ENCODE data around the gene TNNC2.

- TF ChIP-seq, protein P1, sequence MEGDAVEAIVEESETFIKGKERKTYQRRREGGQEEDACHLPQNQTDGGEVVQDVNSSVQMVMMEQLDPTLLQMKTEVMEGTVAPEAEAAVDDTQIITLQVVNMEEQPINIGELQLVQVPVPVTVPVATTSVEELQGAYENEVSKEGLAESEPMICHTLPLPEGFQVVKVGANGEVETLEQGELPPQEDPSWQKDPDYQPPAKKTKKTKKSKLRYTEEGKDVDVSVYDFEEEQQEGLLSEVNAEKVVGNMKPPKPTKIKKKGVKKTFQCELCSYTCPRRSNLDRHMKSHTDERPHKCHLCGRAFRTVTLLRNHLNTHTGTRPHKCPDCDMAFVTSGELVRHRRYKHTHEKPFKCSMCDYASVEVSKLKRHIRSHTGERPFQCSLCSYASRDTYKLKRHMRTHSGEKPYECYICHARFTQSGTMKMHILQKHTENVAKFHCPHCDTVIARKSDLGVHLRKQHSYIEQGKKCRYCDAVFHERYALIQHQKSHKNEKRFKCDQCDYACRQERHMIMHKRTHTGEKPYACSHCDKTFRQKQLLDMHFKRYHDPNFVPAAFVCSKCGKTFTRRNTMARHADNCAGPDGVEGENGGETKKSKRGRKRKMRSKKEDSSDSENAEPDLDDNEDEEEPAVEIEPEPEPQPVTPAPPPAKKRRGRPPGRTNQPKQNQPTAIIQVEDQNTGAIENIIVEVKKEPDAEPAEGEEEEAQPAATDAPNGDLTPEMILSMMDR (IDR thresholded peaks at IDR 0.05; ENCODE audit: insufficient read depth, low read length, poor library complexity, severe bottlenecking): no peak
- TF ChIP-seq EZH2phosphoT487 (conservative IDR thresholded peaks at IDR 0.05; ENCODE audit: low read length): no peak
Measured at GRCh38 chr20:45827712-45828111, 600 bp upstream of the TNNC2 start.

Measured in SU-DHL-6 (cell line).